Endothelial cell of umbilical vein (primary cell): ENCODE measurements around the gene RASSF5. TPM values are rescaled to one million over a fixed set of nuclear protein-coding genes. Genes with fewer than 3 reads are reported as not detected.

Source experiments
- BruUV-seq: library from RNA; stranded (reverse); fragments of 400-500 nt; replicated peaks from 2 replicates; lab custom pipeline; 2021; lab: Mats Ljungman, UMichigan
- CTCF ChIA-PET: fragments of 300-600, 350-600 bp; sonication (Branson Sonifier 250); formaldehyde crosslinking; loops from one replicate; lab custom pipeline; 2021; ENCODE audit warnings: antibody characterized with exemption, inconsistent platforms; lab: Charles Lee
- POLR2A ChIA-PET: fragments of 300-600, 350-600 bp; sonication (Branson Sonifier 250); formaldehyde crosslinking; loops from one replicate; lab custom pipeline; 2021; ENCODE audit warnings: antibody characterized with exemption, inconsistent platforms; lab: Charles Lee
- DNase-seq: peaks from one replicate; pipeline ENCODE4 v3.0.0-alpha.2; 2011; ENCODE audit warnings: low read depth, low spot score
- FAIRE-seq: peaks from 2 replicates; lab custom pipeline; 2011; peaks lifted over from hg19 to GRCh38; lab: Jason Lieb, UNC
- H2AFZ ChIP-seq: 2 replicates; pipeline ENCODE4 v1.6.0; 2012; ENCODE audit warnings: low read depth, low read length, control low read depth, inconsistent platforms
- H3K27ac ChIP-seq: 2 replicates; pipeline ENCODE4 v1.5.1; 2011; ENCODE audit warnings: low read depth, mild to moderate bottlenecking, control low read depth, low read length, moderate library complexity; ENCODE audit not compliant: insufficient read depth
- H3K27me3 ChIP-seq, 2 experiments: 2 replicates each; pipeline versions ENCODE4 v1.6.0 to v1.6.1; 2011; ENCODE audit warnings: low read length in 2 of 2, mixed read lengths in 1 of 2; ENCODE audit not compliant: control insufficient read depth in 2 of 2, insufficient read depth in 2 of 2
- H3K36me3 ChIP-seq, 2 experiments: 2 replicates in 1 of 2; 3 replicates in 1 of 2; pipeline ENCODE4 v1.5.1; 2011; ENCODE audit warnings: low read length in 2 of 2, mild to moderate bottlenecking in 1 of 2, moderate library complexity in 1 of 2; ENCODE audit not compliant: control insufficient read depth in 2 of 2, insufficient read depth in 2 of 2; ENCODE audit errors: extremely low read depth in 1 of 2
- H3K4me1 ChIP-seq: 3 replicates; pipeline ENCODE4 v1.5.1; 2011; ENCODE audit warnings: mild to moderate bottlenecking, low read length; ENCODE audit not compliant: control insufficient read depth, insufficient read depth; ENCODE audit errors: extremely low read depth
- H3K4me2 ChIP-seq: 2 replicates; pipeline ENCODE4 v1.6.1; 2011; ENCODE audit warnings: low read length, control low read depth, mixed read lengths; ENCODE audit not compliant: insufficient read depth
- H3K4me3 ChIP-seq, 3 experiments: fragments of 200-600 bp in 1 of 3; sonication (generic), shearing (Covaris generic) in 1 of 3; replicated peaks in 1 of 3; 2 replicates each; pipeline ENCODE4 v1.5.1; 2011 to 2016; ENCODE audit warnings: control low read depth in 3 of 3, low read length in 3 of 3, mild to moderate bottlenecking in 2 of 3, inconsistent platforms in 1 of 3, low read depth in 1 of 3, moderate library complexity in 1 of 3; ENCODE audit not compliant: insufficient read depth in 1 of 3
- H3K79me2 ChIP-seq: 2 replicates; pipeline ENCODE4 v1.6.0; 2012; ENCODE audit warnings: low read length, inconsistent platforms; ENCODE audit not compliant: control insufficient read depth, insufficient read depth
- H3K9ac ChIP-seq: replicated peaks from 2 replicates; pipeline ENCODE3; 2011; ENCODE audit warnings: low read length, control low read depth; ENCODE audit not compliant: insufficient read depth; ENCODE audit errors: extremely low read depth
- H3K9me1 ChIP-seq: replicated peaks from 3 replicates; pipeline ENCODE4 v1.6.0; 2011; ENCODE audit warnings: mild to moderate bottlenecking, low read length; ENCODE audit not compliant: control insufficient read depth, insufficient read depth; ENCODE audit errors: extremely low read depth
- H3K9me3 ChIP-seq: replicated peaks from 2 replicates; pipeline ENCODE4 v1.5.1; 2012; ENCODE audit warnings: low read length, inconsistent platforms; ENCODE audit not compliant: control insufficient read depth, insufficient read depth
- H4K20me1 ChIP-seq: replicated peaks from 2 replicates; pipeline ENCODE3; 2011; ENCODE audit warnings: mild to moderate bottlenecking, low read length; ENCODE audit not compliant: control insufficient read depth, insufficient read depth; ENCODE audit errors: extremely low read depth
- EZH2 ChIP-seq: IDR thresholded peaks from 2 replicates; pipeline ENCODE4 v1.6.1; 2012; ENCODE audit warnings: borderline replicate concordance, low read depth, mild to moderate bottlenecking, moderate library complexity, low read length, inconsistent platforms; ENCODE audit not compliant: severe bottlenecking
- FOS ChIP-seq: IDR thresholded peaks from 2 replicates; pipeline ENCODE4 v1.6.1; 2011; ENCODE audit warnings: mild to moderate bottlenecking, low read length, moderate library complexity, borderline replicate concordance; ENCODE audit not compliant: insufficient read depth
- GATA2 ChIP-seq: IDR thresholded peaks from 2 replicates; pipeline ENCODE4 v1.7.0; 2011; ENCODE audit warnings: low read depth, mild to moderate bottlenecking, moderate library complexity, mixed read lengths, low read length; ENCODE audit not compliant: insufficient read length, insufficient read depth
- JUN ChIP-seq: IDR thresholded peaks from 2 replicates; pipeline ENCODE4 v1.6.1; 2011; ENCODE audit warnings: borderline replicate concordance, low read depth; ENCODE audit not compliant: insufficient read length, insufficient read depth
- MYC ChIP-seq: IDR thresholded peaks from one replicate; pipeline ENCODE4 v1.6.1; 2011; ENCODE audit warnings: mild to moderate bottlenecking, low read depth, low read length
- POLR2A ChIP-seq: IDR thresholded peaks from 2 replicates; pipeline ENCODE4 v1.6.1; 2012; ENCODE audit warnings: low read depth, mild to moderate bottlenecking, control low read depth, low read length
- POLR2AphosphoS5 ChIP-seq: IDR thresholded peaks from 2 replicates; pipeline ENCODE4 v1.6.1; 2012; ENCODE audit warnings: low read depth, mild to moderate bottlenecking, control low read depth, low read length, moderate library complexity; ENCODE audit not compliant: insufficient read depth
- dilution Hi-C: fragments of 300-500 bp; cut with MboI; formaldehyde crosslinking; loops from one replicate; pipeline ENCODE4 v1.15.0; 2019; ENCODE audit warnings: low sequenced_read_pairs; ENCODE audit not compliant: extremely low pct_ligation_motif_present
- intact Hi-C: fragments of 100-400 bp; cut with micrococcal nuclease; formaldehyde crosslinking; loops from one replicate; pipeline ENCODE4 v1.10.0; 2022
- polyA plus RNA-seq, 4 experiments: library from polyadenylated mRNA; depleted of rRNA in 3 of 4; stranded (reverse) in 3 of 4; unstranded in 1 of 4; fragments of >200 nt; gene quantifications; 2 replicates each; pipeline versions ENCODE4 v1.2.1 to v1.2.3, GENCODE V29; 2011 to 2012; ENCODE audit warnings: missing spikeins in 1 of 4
- total RNA-seq: library from RNA; stranded (reverse); gene quantifications from 2 replicates; pipeline ENCODE4 v1.2.3, GENCODE V29; 2021
- TF ChIP-seq, protein P1 (sequence below), 2 donors: IDR thresholded peaks; 1 replicate in 1 of 2; 2 replicates in 1 of 2; pipeline ENCODE4 v1.5.1; 2011; ENCODE audit warnings: low read length in 2 of 2, mild to moderate bottlenecking in 2 of 2, moderate library complexity in 2 of 2, control low read depth in 1 of 2, inconsistent platforms in 1 of 2, low read depth in 1 of 2; ENCODE audit not compliant: insufficient read depth in 1 of 2; ENCODE audit errors: extremely low read depth in 1 of 2
- TF ChIP-seq, protein P2 (sequence below): IDR thresholded peaks from 2 replicates; pipeline ENCODE4 v1.6.1; 2011; ENCODE audit not compliant: insufficient read depth, insufficient read length

RASSF5 gene
- total and polyA plus RNA-seq, 2 donors (not counting 3 experiments of a cell fraction or from before 2014, with no cell fraction given), result 0.23 to 0.60 TPM

DNA sequence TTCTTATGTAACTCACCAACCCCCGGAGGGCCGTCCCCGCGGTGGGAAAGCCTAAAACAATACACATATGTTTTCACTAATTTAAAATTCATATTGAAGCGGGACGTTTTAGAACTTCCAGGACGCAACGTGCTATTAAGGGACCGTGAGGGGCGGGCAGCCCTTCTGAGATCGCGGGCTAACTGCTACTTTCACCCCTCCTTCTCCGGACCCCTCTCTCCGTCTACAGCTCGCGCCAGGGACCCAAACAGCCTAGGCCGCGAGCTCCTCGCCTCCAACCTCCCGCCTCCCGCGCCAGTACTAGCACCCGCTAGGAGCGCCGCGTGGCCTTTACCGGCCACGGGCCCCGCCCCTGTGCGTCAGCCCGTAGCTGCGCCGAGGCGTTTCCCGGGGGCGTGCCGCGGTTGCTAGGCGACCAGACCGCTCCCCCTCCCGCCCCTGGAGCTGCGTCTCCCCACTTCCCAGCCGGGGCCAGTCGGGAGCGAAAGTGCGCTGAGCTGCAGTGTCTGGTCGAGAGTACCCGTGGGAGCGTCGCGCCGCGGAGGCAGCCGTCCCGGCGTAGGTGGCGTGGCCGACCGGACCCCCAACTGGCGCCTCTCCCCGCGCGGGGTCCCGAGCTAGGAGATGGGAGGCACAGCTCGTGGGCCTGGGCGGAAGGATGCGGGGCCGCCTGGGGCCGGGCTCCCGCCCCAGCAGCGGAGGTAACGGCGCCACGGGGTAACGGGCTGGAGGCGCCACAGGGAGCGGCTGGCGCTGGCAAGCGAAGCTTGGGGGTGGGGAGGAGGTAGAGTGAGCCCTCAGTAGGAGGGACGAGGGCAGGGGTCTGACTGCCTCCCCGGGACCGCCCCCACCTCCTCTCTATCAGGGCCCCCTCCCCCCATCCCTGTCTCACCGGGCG, 128.0 kb downstream of the RASSF5 start, which contains the start of gene DYRK3:
Gene DYRK3, plus strand, starts transcription at position 457 of the 898 bp plus-strand sequence. Its CDS starts 168 bp downstream, at position 625.
- Histone ChIP-seq H3K9ac (peak within 1 kb of the TSS; percentile 64), H3K79me2 (peaks cover 5% of the 10 kb centered on the region), H3K4me2 (peak within 1 kb of the TSS; percentile 91), H2AFZ (peak within 1 kb of the TSS; percentile 95), H3K36me3 (no peaks in the 10 kb centered on the region), H3K9me1 (no peaks in the 10 kb centered on the region), H3K27ac (peak within 1 kb of the TSS; percentile 59), H3K9me3 (no peaks in the 10 kb centered on the region), H4K20me1 (no peaks in the 10 kb centered on the region), H3K4me1 (peaks cover 13% of the 10 kb centered on the region), H3K27me3 (no peaks in the 10 kb centered on the region), H3K4me3 (peak within 1 kb of the TSS; percentile 72 to 90 (median 80))
- intact Hi-C loops, result loop anchor here (1.0 kb wide), 1 partner anchor 27 kb away; no protein-coding TSS in a partner anchor
- peak; percentile 93 for DNase-seq
- dilution Hi-C loops, result no loop called here
- ChIA-PET CTCF (interaction anchor here (0.6 to 14.5 kb wide), 17 partner anchors 13 to 864 kb away, joined by 3 to 663 read pairs (median 4); partner anchors contain the start of gene EIF2D), POLR2A (interaction anchor here (1.0 to 1.4 kb wide), 3 partner anchors 23 to 40 kb away, joined by 3 to 11 read pairs (median 5); partner anchors contain the start of gene EIF2D)
- peak; percentile 89 for FAIRE-seq
- no TSS peak for BruUV-seq
- no peak for TF ChIP-seq GATA2
- peak; percentile 88 for TF ChIP-seq POLR2A
- TF ChIP-seq, protein P1, sequence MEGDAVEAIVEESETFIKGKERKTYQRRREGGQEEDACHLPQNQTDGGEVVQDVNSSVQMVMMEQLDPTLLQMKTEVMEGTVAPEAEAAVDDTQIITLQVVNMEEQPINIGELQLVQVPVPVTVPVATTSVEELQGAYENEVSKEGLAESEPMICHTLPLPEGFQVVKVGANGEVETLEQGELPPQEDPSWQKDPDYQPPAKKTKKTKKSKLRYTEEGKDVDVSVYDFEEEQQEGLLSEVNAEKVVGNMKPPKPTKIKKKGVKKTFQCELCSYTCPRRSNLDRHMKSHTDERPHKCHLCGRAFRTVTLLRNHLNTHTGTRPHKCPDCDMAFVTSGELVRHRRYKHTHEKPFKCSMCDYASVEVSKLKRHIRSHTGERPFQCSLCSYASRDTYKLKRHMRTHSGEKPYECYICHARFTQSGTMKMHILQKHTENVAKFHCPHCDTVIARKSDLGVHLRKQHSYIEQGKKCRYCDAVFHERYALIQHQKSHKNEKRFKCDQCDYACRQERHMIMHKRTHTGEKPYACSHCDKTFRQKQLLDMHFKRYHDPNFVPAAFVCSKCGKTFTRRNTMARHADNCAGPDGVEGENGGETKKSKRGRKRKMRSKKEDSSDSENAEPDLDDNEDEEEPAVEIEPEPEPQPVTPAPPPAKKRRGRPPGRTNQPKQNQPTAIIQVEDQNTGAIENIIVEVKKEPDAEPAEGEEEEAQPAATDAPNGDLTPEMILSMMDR (IDR thresholded peaks at IDR 0.05; ENCODE audit: extremely low read depth in 1 of 2, insufficient read depth in 1 of 2, low read depth in 1 of 2, low read length in 2 of 2), result peak in 1 of 2 donors; percentile 28
- no peak for TF ChIP-seq JUN
- TF ChIP-seq, protein P2, sequence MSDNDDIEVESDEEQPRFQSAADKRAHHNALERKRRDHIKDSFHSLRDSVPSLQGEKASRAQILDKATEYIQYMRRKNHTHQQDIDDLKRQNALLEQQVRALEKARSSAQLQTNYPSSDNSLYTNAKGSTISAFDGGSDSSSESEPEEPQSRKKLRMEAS, result peak; percentile 86
- peak; percentile 38 for TF ChIP-seq MYC
- peak; percentile 76 for TF ChIP-seq POLR2AphosphoS5
- TF ChIP-seq EZH2, result no peak
- TF ChIP-seq FOS, result no peak
